B cell (primary cell): Measurements from ENCODE around the gene LSM14B.

Experiments used
- CTCF ChIP-seq: fragments of 200-600 bp; IDR thresholded peaks from one replicate; pipeline ENCODE4 v1.8.0; 2022; ENCODE audit warnings: antibody characterized with exemption, mild to moderate bottlenecking
- EZH2 ChIP-seq: IDR thresholded peaks from 2 replicates; pipeline ENCODE4 v1.6.1; 2012; ENCODE audit warnings: borderline replicate concordance, low read depth, mild to moderate bottlenecking, moderate library complexity, low read length; ENCODE audit not compliant: insufficient read depth, poor library complexity, severe bottlenecking

GRCh38 chr20:62171245-62171644, 49.0 kb downstream of the LSM14B start:
- TF ChIP-seq CTCF (no peak), EZH2 (no peak)
